Raji (cell line): Measurements from ENCODE around the gene PI4KB.

Experiments used
- POLR2A ChIP-seq: IDR thresholded peaks from 2 replicates; pipeline ENCODE4 v1.6.1; 2011; ENCODE audit warnings: low read depth, low read length, control low read depth; ENCODE audit not compliant: insufficient read depth

PI4KB gene

DNA sequence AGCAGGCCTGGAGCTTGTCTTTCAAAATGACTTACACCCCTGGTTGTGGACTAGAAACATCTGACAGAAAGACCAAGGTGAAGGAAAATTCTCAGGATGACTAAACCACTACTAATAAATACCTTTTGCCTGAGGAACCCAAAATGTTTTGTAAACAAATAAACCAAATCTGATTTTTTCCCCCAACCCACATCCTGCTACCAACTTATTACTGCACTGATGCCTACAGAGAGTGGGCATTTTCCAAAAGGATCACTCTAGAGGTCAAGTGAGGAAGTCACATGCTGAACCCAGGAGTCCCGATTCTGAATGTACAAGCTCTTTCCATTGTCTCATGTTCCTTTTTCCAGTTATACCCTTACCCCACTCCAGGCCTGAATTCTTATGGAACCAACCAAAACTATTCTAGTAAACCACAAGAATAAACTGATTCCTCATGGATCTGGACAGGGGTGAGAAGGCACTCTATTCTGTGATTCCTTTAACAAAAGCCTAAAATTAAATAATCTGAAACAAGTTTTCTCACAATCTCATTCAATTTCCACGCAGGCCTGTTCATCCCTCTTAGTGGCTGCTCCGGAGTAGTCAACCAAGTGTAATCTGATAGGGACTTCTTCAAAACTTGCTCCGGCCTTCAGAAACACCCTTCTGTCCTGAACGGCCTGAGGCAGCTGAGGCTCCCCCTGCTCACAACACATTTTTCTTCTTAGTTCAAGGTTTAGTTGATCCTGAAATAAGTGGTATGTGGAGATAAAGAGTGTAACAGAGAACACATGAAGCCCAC is 1.4 kb downstream of the PI4KB start:
- TF ChIP-seq POLR2A, result no peak

DNA sequence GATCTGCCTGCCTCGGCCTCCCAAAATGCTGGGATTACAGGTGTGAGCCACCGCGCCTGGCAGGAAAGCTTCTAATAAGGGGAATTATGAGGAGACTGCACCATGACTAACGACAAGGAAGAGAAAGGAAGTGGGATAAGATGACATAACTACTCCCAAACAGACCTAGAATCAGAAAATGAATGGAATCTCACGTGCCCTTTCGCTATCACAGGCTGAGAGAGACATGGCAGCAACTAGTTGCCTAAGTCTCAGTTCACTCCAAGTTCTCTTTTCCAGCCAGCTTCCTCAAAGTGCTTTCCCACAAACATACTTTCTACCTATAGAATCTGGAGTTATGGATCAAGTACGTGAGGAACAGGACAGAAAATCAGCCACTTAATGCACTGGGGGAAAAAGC is 2.0 kb downstream of the PI4KB start:
- TF ChIP-seq POLR2A, result no peak

DNA sequence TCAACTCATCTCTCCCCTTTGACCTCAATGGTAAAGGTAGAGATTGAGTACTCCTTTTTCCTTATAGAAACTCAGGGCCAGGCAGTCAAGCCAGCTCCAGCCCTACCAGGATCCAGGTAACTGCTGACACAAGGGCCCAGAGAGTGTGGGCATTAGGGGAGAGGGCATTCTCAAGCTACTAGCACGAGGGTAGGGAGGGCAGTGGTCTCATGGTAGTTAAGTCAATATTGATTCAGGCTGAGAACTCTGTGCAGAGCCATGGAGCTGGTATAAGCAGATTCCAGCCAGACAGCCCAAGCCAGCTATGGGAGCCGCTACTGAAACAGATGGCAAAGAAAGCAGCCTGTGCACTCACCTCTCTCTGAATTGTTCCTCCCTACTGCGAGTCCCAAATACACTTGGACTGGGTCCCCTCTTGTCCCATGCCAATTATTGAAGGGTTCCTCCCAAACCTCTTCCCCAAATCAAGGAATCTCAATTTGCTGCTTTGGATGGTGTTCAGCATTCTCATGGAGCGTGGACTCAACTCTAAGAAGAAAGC is 2.8 kb downstream of the PI4KB start:
- TF ChIP-seq POLR2A, result no peak

DNA sequence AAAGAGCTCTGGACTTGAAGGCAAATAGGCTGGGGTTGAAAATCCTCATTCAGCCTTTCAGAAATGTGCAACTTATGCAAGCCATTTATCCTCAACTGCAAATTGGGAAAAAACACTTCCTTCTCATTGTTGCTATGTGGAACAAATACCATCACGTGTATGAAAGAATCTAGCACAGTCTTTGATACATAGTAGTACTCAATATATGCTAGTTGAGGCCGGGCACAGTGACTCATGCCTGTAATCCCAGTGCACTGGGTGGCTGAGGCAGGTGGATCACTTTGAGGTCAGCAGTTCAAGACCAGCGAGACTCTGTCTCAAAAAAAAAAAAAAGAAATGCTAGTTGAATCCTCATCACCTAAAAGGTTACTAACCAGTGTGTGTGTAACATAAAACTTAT is 8.2 kb downstream of the PI4KB start:
- no peak for TF ChIP-seq POLR2A

DNA sequence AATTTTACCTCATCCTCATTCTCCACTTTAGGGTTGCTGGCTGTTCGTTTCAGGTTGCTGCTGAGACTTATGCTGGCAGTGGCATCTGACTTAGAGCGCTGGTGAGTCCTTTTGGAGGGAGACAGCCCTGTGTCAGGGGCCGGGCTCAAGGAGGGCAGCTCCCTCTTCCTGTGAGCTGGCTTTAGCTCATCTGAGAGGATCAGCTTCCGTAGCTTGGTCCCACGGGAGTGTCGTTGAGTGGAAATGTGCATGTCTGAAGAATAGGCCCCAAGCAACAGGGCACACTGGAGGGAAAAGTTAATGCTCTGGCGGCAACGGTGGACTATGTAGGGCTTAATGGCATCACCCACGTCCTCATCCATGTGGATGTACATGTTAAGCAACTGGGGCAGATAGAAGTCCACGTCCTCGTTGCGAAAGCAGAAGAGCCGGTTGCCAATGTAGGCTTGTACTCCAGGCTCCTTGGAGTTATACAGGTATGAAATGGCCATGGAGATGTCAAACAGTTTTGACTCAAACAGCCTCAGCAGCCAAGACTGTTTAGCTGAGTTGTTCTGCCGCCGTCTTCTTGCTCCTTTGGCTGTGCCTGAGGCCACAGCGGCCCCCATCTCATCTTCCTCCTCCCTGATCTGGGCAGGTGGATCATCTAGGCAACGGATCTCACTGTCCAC is 11.5 kb downstream of the PI4KB start:
- no peak for TF ChIP-seq POLR2A

DNA sequence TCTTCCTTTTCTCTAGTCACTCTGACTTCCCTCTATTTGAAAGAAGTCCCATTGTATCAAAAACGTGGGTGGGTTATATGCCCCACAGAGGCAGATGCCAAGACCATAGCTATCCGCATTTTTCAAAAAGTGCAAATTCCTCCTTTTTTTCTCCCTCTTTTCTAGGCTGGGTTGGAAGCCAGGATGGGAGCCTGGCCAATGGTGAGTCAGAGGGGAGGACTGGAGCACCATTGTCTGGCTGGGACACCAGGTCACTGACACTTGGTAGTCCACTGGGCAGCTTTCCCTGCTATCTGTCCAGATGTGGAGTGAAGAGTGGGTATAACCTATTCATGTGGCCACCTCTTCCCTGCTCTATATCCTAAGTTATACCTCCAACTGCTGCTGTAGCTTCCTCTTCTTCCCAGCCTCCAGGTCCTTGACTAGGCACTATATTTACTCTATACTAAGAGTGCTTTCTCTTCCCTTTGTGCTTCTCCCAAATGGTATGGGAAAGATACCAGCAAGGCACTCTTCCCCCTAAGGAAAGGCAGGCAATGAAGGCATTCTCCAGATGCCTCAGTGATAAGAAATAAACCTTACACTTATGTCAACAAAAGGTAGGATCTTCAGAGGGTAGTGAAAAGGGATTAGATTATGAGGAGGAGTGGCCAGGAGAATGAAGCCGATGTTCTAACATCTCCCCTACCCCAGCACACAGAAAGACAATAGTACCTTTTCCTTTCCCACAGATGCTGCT is 12.9 kb downstream of the PI4KB start:
- TF ChIP-seq POLR2A, result no peak

DNA sequence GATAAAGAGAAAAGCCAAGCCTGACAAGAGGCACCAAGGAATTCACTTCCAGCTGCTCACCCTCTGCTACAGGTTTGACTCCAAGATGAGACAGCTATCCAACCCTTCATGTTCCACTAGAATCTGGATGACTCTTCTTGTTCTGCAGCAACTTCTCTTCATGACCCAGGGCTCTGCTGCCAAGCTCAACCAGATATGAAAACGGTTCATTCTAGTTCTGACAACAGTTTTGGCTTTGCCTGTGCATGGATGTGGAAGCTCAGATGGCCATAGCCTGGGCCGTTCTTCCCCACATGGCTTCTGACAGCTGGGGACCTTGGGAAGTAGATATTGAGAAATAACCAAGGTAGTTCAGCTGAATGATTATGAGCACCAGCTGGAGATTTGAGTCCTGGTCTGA is 13.7 kb downstream of the PI4KB start:
- no peak for TF ChIP-seq POLR2A

DNA sequence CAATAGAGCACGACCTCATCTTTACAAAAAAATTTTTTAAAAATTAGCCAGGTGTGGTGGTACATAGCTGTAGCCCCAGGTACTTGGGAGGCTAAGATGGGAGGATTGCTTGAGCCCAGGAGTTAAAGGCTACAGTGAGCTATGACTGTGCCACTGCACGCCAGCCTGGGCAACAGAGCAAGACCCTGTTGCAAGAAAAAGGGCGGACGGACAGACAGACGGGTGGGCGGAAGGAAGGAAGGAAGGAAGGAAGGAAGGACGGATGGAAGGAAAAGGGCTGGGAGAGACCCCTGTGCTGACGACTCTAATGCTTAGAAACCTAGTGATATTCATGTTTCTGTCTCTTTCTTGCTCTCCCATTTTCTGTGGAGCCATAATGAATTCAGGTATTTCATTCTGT is 14.4 kb downstream of the PI4KB start:
- no peak for TF ChIP-seq POLR2A

DNA sequence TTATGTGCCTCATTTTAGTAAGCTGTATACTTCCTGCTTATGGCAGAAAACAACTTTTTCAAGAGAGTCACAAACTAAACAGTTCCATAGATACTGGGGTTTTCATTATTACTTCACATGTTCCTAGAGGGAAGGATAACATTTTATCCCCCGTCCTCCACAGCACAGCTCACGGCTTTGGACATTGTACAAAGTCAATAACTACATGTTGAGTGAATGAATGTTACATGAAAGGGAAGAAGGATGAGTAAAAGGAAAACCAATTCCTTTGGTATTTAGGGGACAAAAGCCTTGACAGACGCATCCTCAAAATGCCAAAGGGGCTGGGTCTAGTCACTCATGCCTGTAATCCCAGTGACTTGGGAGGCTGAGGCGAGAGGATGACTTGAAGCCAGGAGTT is 14.8 kb downstream of the PI4KB start:
- TF ChIP-seq POLR2A, result no peak

DNA sequence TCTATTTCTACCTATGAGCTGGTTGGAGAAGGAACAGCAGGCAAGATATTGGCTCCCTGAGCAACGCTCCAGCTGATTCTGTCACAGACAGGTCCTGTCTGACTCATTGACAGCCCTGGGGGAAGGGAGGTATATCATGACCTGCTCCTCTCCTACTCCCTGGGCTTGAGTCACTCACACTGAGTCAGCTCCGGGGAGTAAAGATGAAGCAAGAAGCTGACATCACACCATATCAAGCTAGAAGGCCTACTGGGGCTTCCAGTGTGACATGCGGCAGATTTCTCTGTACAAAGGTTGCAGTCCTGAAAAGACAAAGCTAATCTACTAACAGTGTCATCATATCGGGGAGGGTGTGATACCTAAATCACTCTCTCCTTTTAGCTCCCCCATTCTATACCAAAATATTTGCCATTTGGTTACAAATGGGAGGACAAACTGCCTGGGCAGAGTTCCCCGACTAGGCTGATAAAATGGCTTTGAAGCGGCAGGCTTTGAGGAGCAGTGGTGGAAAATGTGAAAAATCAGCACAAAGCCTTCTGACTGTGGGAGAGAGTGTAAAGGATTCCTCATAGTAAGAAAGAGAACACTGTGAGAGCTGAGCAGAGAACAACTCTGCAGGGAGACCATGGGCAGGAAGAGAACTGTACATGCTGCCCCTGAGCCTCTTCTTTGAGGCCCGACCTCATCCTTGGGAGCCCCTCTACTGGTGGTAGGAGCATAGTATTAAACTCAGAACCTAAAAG is 15.5 kb downstream of the PI4KB start:
- TF ChIP-seq POLR2A, result no peak

DNA sequence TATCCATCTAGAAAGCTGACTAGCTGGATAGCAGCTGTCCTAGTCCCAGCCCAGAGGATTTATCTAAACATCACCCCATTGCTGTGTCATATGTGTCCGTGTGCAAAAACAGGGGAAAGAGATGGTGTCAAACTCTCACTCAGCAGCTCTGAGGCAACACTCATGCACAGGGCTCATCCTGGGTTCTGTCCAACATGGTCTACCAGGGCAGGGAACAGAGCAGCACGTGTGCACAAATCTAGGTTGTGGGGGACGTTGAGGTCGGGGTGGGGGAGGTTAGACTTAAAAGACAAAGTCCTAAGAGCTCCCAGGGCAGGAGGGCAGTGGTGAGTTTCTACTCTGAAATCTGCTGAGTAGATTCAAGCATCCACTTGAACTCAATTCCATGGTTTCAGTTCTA is 16.2 kb downstream of the PI4KB start:
- no peak for TF ChIP-seq POLR2A

DNA sequence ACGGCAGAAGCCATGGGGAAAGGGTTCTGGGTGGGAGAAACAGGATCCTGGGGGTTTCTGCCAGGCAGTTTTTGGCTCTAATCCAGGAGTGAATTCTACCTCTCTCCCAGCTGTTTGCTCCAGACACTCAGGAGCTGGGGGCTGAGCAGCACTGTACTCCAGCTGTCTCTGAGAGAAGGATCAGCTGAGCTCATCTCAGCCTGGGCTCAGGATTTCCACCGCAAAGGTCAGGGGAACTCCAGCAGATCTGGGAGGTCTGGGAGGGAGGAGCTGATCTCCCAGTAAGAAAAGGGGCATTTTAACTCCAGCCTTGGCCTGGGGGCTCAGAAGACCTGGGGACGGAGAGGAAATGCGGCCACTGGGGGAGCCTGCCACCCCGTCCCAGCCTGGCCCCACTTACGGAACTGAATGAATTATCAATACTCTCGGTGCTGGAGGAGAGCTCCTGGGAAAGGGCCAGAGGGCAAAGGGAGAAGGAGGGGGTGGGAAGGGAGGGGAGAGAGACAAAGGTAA is 17.3 kb downstream of the PI4KB start:
- no peak for TF ChIP-seq POLR2A

DNA sequence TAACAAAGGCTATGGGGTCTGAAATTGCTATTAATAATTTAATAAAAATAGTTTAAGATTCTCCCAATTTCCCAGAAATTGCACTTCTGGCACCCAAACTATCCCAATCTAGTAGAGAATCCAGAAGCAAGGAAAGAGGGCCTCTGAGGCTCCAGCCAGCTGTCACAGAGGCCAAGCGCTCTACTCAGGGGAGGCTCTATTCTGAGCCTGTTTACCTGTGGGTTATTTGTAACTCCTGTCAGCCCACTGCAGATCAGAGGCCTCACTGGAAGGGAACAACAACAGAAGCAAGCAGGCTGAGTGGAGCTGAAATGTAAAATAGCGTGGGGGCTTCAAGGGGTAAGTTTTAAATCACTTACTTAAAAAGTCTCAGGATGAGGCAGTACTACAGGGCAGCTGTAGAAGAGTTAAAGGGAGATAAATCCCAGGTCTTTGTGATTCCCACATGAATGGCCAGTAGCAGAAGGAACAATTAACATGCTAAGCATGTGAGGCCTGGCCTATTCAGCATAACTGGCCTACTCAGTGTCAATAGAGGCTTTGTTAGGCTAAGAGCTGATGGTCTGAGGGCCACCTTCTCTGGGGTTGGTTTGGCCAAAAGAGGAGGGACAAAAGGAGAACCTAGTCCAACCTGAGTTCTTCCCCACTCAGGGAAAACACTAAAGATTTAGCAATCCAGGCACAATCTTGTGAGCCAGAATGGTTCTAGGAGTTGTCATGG is 32.3 kb downstream of the PI4KB start:
- no peak for TF ChIP-seq POLR2A

DNA sequence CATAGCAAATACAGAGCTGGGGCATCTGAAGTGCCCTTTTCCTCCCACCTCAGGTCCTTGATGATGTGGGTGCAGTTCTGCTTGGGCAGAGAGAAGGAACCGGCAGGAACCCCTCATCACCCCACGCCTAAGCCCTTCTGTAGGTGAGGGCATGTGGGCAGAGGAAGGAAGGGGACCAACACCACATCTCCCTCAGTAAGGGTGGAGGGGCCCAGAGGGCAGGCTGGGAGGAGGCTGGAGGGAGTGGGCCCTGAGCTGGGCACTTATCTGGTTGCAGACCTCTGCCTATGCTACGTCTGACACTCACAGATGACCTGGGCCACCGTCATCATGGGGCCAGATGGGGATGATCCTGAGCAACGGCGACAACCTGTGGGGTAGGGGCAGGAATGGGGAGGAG is 34.1 kb downstream of the PI4KB start:
- TF ChIP-seq POLR2A, result no peak
